H1 (cell line): ENCODE results near the gene RALGAPA2. TPM values are rescaled to one million over a fixed set of nuclear protein-coding genes. Genes with fewer than 3 reads are reported as not detected.

ENCODE experiments used
- CEBPB ChIP-seq: IDR thresholded peaks from 2 replicates; pipeline ENCODE4 v1.6.1; 2012; ENCODE audit warnings: low read depth, low read length
- CTCF ChIP-seq, 3 experiments: IDR thresholded peaks; 1 replicate in 2 of 3; 2 replicates in 1 of 3; pipeline versions ENCODE4 v1.5.1 to v1.6.1; 2011; ENCODE audit warnings: low read length in 3 of 3, mild to moderate bottlenecking in 3 of 3, inconsistent platforms in 2 of 3, low read depth in 1 of 3, moderate library complexity in 1 of 3; ENCODE audit not compliant: insufficient read depth in 1 of 3; ENCODE audit errors: control extremely low read depth in 1 of 3
- E2F6 ChIP-seq: IDR thresholded peaks from 2 replicates; pipeline ENCODE4 v1.6.1; 2012; ENCODE audit warnings: inconsistent platforms
- GTF2F1 ChIP-seq: IDR thresholded peaks from 2 replicates; pipeline ENCODE4 v1.6.1; 2012; ENCODE audit warnings: low read depth, low read length, improper control_type of control experiment, borderline replicate concordance
- SP4 ChIP-seq: IDR thresholded peaks from 2 replicates; pipeline ENCODE4 v1.6.1; 2012; ENCODE audit warnings: low read length, inconsistent platforms
- polyA plus RNA-seq, 7 experiments: library from polyadenylated mRNA; depleted of rRNA in 3 of 7; stranded (reverse) in 5 of 7; unstranded in 2 of 7; fragments of >200 nt in 5 of 7; fragments of 200-250 nt in 2 of 7; gene quantifications; 1 replicate in 5 of 7; 2 replicates in 1 of 7; 4 replicates in 1 of 7; pipeline versions ENCODE4 v1.2.1 to v1.2.3, GENCODE V29; 2011 to 2013; ENCODE audit warnings: missing spikeins in 2 of 7, mixed read lengths in 2 of 7
- total RNA-seq: library from RNA; stranded (reverse); fragmentation: NEBNext Ultra II Directional; extraction: Animal tissue kit (Norgen Biotek cat#: 25700); gene quantifications from 2 replicates; pipeline ENCODE4 v1.2.1, GENCODE V29; 2021

The RALGAPA2 gene
- total and polyA plus RNA-seq, 2 of the 8 experiments (the other 6 are each of a cell fraction or from before 2014, with no cell fraction given), result 5.1 to 25.5 TPM

- TF ChIP-seq GTF2F1 (no peak), E2F6 (peak; percentile 49; the same call in 1 of the 2 replicates), CTCF (IDR thresholded peaks at IDR 0.05; ENCODE audit: control extremely low read depth in 1 of 3, insufficient read depth in 1 of 3, low read depth in 1 of 3, low read length in 3 of 3) (no peak), CEBPB (no peak), SP4 (no peak)
- TF ChIP-seq, all 59 proteins: peak for 3
Measured at GRCh38 chr20:20499439-20499838, 213.0 kb downstream of the RALGAPA2 start (continued).
